H1 (cell line): ENCODE data around the gene SV2B. TPM values are rescaled to one million over a fixed set of nuclear protein-coding genes. Genes with fewer than 3 reads are reported as not detected.

ENCODE experiments used
- CTCF ChIA-PET: fragments of 300-600 bp; sonication (Branson Sonifier 250); formaldehyde crosslinking; loops from one replicate; lab custom pipeline; 2021; ENCODE audit not compliant: partially characterized antibody; lab: Charles Lee
- POLR2A ChIA-PET: fragments of 300-600 bp; sonication (Branson Sonifier 250); formaldehyde crosslinking; loops from one replicate; lab custom pipeline; 2021; ENCODE audit warnings: inconsistent platforms; ENCODE audit not compliant: partially characterized antibody; lab: Charles Lee
- DNase-seq, 2 experiments: peaks; one replicate each; pipeline versions ENCODE4 v3.0.0 to v3.0.0-alpha.2; 2010 to 2022; ENCODE audit warnings: low spot score in 2 of 2, low read depth in 1 of 2, mixed read lengths in 1 of 2
- FAIRE-seq: peaks from 2 replicates; lab custom pipeline; 2011; peaks lifted over from hg19 to GRCh38; lab: Jason Lieb, UNC
- H2AFZ ChIP-seq: 2 replicates; pipeline ENCODE4 v1.8.1; 2012; ENCODE audit warnings: low read length, inconsistent platforms
- H2AK5ac ChIP-seq: 2 replicates; pipeline ENCODE4 v1.6.1; 2013; ENCODE audit warnings: low read depth, low read length
- H2BK120ac ChIP-seq: replicated peaks from 2 replicates; pipeline ENCODE3; 2013; ENCODE audit warnings: low read depth, low read length, inconsistent platforms
- H2BK12ac ChIP-seq: 2 replicates; pipeline ENCODE4 v1.6.1; 2013; ENCODE audit warnings: low read depth, low read length
- H2BK15ac ChIP-seq: 2 replicates; pipeline ENCODE4 v1.6.1; 2013; ENCODE audit warnings: low read length
- H2BK20ac ChIP-seq: 2 replicates; pipeline ENCODE4 v1.6.1; 2013; ENCODE audit warnings: low read length
- H2BK5ac ChIP-seq: 2 replicates; pipeline ENCODE4 v1.6.1; 2013; ENCODE audit warnings: low read depth, low read length
- H3K14ac ChIP-seq: 2 replicates; pipeline ENCODE4 v1.6.1; 2013; ENCODE audit warnings: inconsistent platforms; ENCODE audit not compliant: insufficient read length
- H3K18ac ChIP-seq: 2 replicates; pipeline ENCODE4 v1.6.1; 2013; ENCODE audit warnings: low read length; ENCODE audit errors: extremely low read depth
- H3K23ac ChIP-seq: 2 replicates; pipeline ENCODE4 v1.6.1; 2013; ENCODE audit warnings: inconsistent platforms; ENCODE audit not compliant: insufficient read length
- H3K23me2 ChIP-seq: 2 replicates; pipeline ENCODE4 v1.6.1; 2013; ENCODE audit warnings: low read depth, low read length
- H3K27ac ChIP-seq: 2 replicates; pipeline ENCODE4 v1.6.1; 2011; ENCODE audit warnings: low read depth, low read length, inconsistent platforms
- H3K27me3 ChIP-seq, 4 experiments: replicated peaks in 1 of 4; 1 replicate in 1 of 4; 2 replicates in 3 of 4; pipeline versions ENCODE4 v1.6.1 to v1.8.1; 2011 to 2013; ENCODE audit warnings: low read length in 3 of 4, mild to moderate bottlenecking in 3 of 4, inconsistent platforms in 2 of 4, mixed read lengths in 2 of 4, moderate library complexity in 1 of 4; ENCODE audit not compliant: control insufficient read depth in 3 of 4, insufficient read depth in 3 of 4; ENCODE audit errors: extremely low read depth in 1 of 4
- H3K36me3 ChIP-seq, 4 experiments: 2 replicates each; pipeline versions ENCODE4 v1.6.1 to v1.8.1; 2011 to 2013; ENCODE audit warnings: mild to moderate bottlenecking in 4 of 4, low read length in 3 of 4, moderate library complexity in 2 of 4, control low read depth in 1 of 4, inconsistent platforms in 1 of 4; ENCODE audit not compliant: insufficient read depth in 4 of 4, control insufficient read depth in 2 of 4
- H3K4ac ChIP-seq: replicated peaks from 2 replicates; pipeline ENCODE3; 2013; ENCODE audit warnings: low read length, low read depth, mixed read lengths, inconsistent platforms; ENCODE audit not compliant: insufficient read length
- H3K4me1 ChIP-seq, 4 experiments: replicated peaks in 1 of 4; 1 replicate in 1 of 4; 2 replicates in 3 of 4; pipeline versions ENCODE4 v1.6.1 to v1.8.1; 2011 to 2013; ENCODE audit warnings: low read length in 3 of 4, inconsistent platforms in 2 of 4, mixed read lengths in 1 of 4; ENCODE audit not compliant: insufficient read depth in 4 of 4, control insufficient read depth in 3 of 4
- H3K4me2 ChIP-seq, 2 experiments: 2 replicates each; pipeline versions ENCODE4 v1.6.1 to v1.8.1; 2011 to 2013; ENCODE audit warnings: low read depth in 2 of 2, low read length in 2 of 2, control low read depth in 1 of 2, inconsistent platforms in 1 of 2, mild to moderate bottlenecking in 1 of 2; ENCODE audit not compliant: insufficient read depth in 1 of 2
- H3K4me3 ChIP-seq, 4 experiments: fragments of 200-600, 300-600 bp in 1 of 4; sonication (generic), shearing (Covaris generic), sonication (Bioruptor Twin) in 1 of 4; 2 replicates each; pipeline versions ENCODE4 v1.5.1 to v1.8.1; 2011 to 2016; ENCODE audit warnings: low read length in 4 of 4, low read depth in 3 of 4, control low read depth in 2 of 4, inconsistent platforms in 2 of 4, mild to moderate bottlenecking in 2 of 4, mixed read lengths in 1 of 4, moderate library complexity in 1 of 4; ENCODE audit not compliant: insufficient read depth in 2 of 4; ENCODE audit errors: extremely low read depth in 1 of 4
- H3K56ac ChIP-seq: replicated peaks from 2 replicates; pipeline ENCODE3; 2013; ENCODE audit warnings: low read depth, mild to moderate bottlenecking, mixed read lengths, low read length, inconsistent platforms; ENCODE audit not compliant: insufficient read length
- H3K79me1 ChIP-seq: 2 replicates; pipeline ENCODE4 v1.6.1; 2013; ENCODE audit warnings: low read depth, low read length, control low read depth
- H3K79me2 ChIP-seq, 2 experiments: 2 replicates each; pipeline versions ENCODE4 v1.6.1 to v1.8.1; 2012 to 2013; ENCODE audit warnings: low read length in 2 of 2, mild to moderate bottlenecking in 2 of 2, inconsistent platforms in 1 of 2; ENCODE audit not compliant: insufficient read depth in 2 of 2, control insufficient read depth in 1 of 2
- H3K9ac ChIP-seq, 4 experiments: replicated peaks in 1 of 4; 1 replicate in 1 of 4; 2 replicates in 3 of 4; pipeline versions ENCODE4 v1.6.1 to v1.8.1; 2011 to 2013; ENCODE audit warnings: low read depth in 3 of 4, low read length in 3 of 4, control low read depth in 2 of 4, mild to moderate bottlenecking in 2 of 4, moderate library complexity in 2 of 4, inconsistent platforms in 1 of 4; ENCODE audit errors: extremely low read depth in 1 of 4
- H3K9me3 ChIP-seq, 2 experiments: 2 replicates each; pipeline versions ENCODE4 v1.6.1 to v1.8.1; 2012 to 2013; ENCODE audit warnings: mild to moderate bottlenecking in 2 of 2, moderate library complexity in 2 of 2, control low read depth in 1 of 2, inconsistent platforms in 1 of 2, low read depth in 1 of 2, low read length in 1 of 2, mixed read lengths in 1 of 2; ENCODE audit not compliant: insufficient read depth in 2 of 2
- H4K20me1 ChIP-seq, 2 experiments: replicated peaks in 1 of 2; 2 replicates each; pipeline versions ENCODE3 to v1.8.1; 2011 to 2013; ENCODE audit warnings: inconsistent platforms in 2 of 2, low read length in 2 of 2, mild to moderate bottlenecking in 1 of 2; ENCODE audit not compliant: insufficient read depth in 2 of 2, control insufficient read depth in 1 of 2
- H4K5ac ChIP-seq: 2 replicates; pipeline ENCODE4 v1.6.1; 2013; ENCODE audit warnings: low read length, low read depth, mixed read lengths, inconsistent platforms; ENCODE audit not compliant: insufficient read length
- H4K8ac ChIP-seq: 2 replicates; pipeline ENCODE4 v1.8.0; 2013; ENCODE audit warnings: mild to moderate bottlenecking, moderate library complexity, low read length, inconsistent platforms; ENCODE audit not compliant: insufficient read depth; ENCODE audit errors: extremely low read depth
- H4K91ac ChIP-seq: replicated peaks from 2 replicates; pipeline ENCODE3; 2013; ENCODE audit warnings: low read length, mixed read lengths, inconsistent platforms; ENCODE audit not compliant: insufficient read length
- ASH2L ChIP-seq: fragments of 200-600, 300-600 bp; sonication (generic); IDR thresholded peaks from one replicate; pipeline ENCODE4 v1.7.1; 2017; ENCODE audit warnings: low read length
- FOSL1 ChIP-seq: IDR thresholded peaks from 2 replicates; pipeline ENCODE4 v1.6.1; 2011; ENCODE audit warnings: mild to moderate bottlenecking, low read depth, low read length, moderate library complexity; ENCODE audit not compliant: insufficient read depth
- GTF2F1 ChIP-seq: IDR thresholded peaks from 2 replicates; pipeline ENCODE4 v1.6.1; 2012; ENCODE audit warnings: low read depth, low read length, improper control_type of control experiment, borderline replicate concordance
- HDAC2 ChIP-seq, 2 experiments: fragments of 300-600 bp in 1 of 2; sonication (generic) in 1 of 2; IDR thresholded peaks; 2 replicates each; pipeline ENCODE4 v1.6.1; 2011 to 2012; ENCODE audit warnings: low read depth in 2 of 2, low read length in 2 of 2, mild to moderate bottlenecking in 2 of 2, moderate library complexity in 2 of 2, borderline replicate concordance in 1 of 2, inconsistent platforms in 1 of 2
- JUND ChIP-seq: IDR thresholded peaks from 2 replicates; pipeline ENCODE4 v1.6.1; 2011; ENCODE audit warnings: mild to moderate bottlenecking, improper control_type of control experiment, low read length
- NRF1 ChIP-seq: IDR thresholded peaks from 2 replicates; pipeline ENCODE4 v1.6.1; 2011; ENCODE audit warnings: mild to moderate bottlenecking, low read depth, low read length, improper control_type of control experiment
- PHF8 ChIP-seq: fragments of 200-600 bp; sonication (generic); conservative IDR thresholded peaks from 2 replicates; pipeline ENCODE4 v1.7.1; 2012; ENCODE audit warnings: low read depth, mild to moderate bottlenecking, inconsistent platforms, low read length, moderate library complexity
- RAD21 ChIP-seq, 2 experiments: IDR thresholded peaks in 1 of 2; conservative IDR thresholded peaks in 1 of 2; 2 replicates each; pipeline ENCODE4 v1.6.1; 2011; ENCODE audit warnings: low read depth in 2 of 2, low read length in 2 of 2, improper control_type of control experiment in 1 of 2, inconsistent platforms in 1 of 2, mild to moderate bottlenecking in 1 of 2, moderate library complexity in 1 of 2
- SP1 ChIP-seq: IDR thresholded peaks from 2 replicates; pipeline ENCODE4 v1.6.1; 2011; ENCODE audit warnings: low read depth, low read length
- SUZ12 ChIP-seq: fragments of 200-600 bp; sonication (generic); IDR thresholded peaks from 2 replicates; pipeline ENCODE4 v1.6.1; 2012; ENCODE audit warnings: mild to moderate bottlenecking, inconsistent platforms, low read length, moderate library complexity, mixed read lengths
- TAF7 ChIP-seq: optimal IDR thresholded peaks from 2 replicates; pipeline ENCODE3; 2011; ENCODE audit warnings: low read depth, mild to moderate bottlenecking, inconsistent platforms, low read length, moderate library complexity, borderline replicate concordance
- TBP ChIP-seq: IDR thresholded peaks from 2 replicates; pipeline ENCODE4 v1.6.1; 2011; ENCODE audit warnings: low read depth, low read length, improper control_type of control experiment
- WGBS, 2 experiments: shearing (Covaris generic) in 1 of 2; methylation state at CpG; one replicate each; pipeline versions ENCODE4 v1.1.6 to v1.1.7; 2013 to 2015; ENCODE audit warnings: low lambda C conversion rate in 2 of 2, mixed read lengths in 2 of 2, inconsistent platforms in 1 of 2, low coverage in 1 of 2, missing lambda C conversion rate in 1 of 2; ENCODE audit not compliant: insufficient replicate concordance in 2 of 2, insufficient coverage in 1 of 2, insufficient read length in 1 of 2; ENCODE audit errors: extremely low coverage in 1 of 2, missing lambda C conversion rate in 1 of 2; 5-methylcytosine and 5-hydroxymethylcytosine counted together
- polyA plus RNA-seq, 7 experiments: library from polyadenylated mRNA; depleted of rRNA in 3 of 7; stranded (reverse) in 5 of 7; unstranded in 2 of 7; fragments of >200 nt in 5 of 7; fragments of 200-250 nt in 2 of 7; gene quantifications; 1 replicate in 5 of 7; 2 replicates in 1 of 7; 4 replicates in 1 of 7; pipeline versions ENCODE4 v1.2.1 to v1.2.3, GENCODE V29; 2011 to 2013; ENCODE audit warnings: missing spikeins in 2 of 7, mixed read lengths in 2 of 7
- total RNA-seq: library from RNA; stranded (reverse); fragmentation: NEBNext Ultra II Directional; extraction: Animal tissue kit (Norgen Biotek cat#: 25700); gene quantifications from 2 replicates; pipeline ENCODE4 v1.2.1, GENCODE V29; 2021
- TF ChIP-seq, protein P1 (sequence below): IDR thresholded peaks from 2 replicates; pipeline ENCODE4 v1.6.1; 2012; ENCODE audit warnings: inconsistent platforms

SV2B gene
- total and polyA plus RNA-seq, 2 of the 8 experiments (the other 6 are each of a cell fraction or from before 2014, with no cell fraction given), result 0.09 to 0.20 TPM

DNA sequence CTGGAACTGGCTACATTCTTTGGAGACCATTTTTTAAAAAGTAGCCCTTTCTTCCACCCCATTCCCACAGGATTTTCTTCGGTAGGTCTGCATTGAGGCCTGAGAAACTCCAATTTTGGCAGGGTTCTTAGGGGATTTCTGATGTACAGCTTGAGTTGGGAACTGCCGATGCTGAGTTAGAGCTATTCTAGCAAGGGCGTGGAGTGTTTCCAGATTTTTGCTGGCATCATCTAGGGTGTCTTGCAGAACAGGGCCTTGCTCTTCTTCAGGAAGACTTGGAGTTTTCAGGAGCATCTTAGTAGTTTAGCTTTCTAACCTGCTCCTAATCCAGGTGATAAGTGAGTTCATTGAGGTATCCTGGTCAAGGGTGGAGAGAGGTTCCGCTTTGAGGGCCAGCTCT, 41.0 kb downstream of the SV2B start:
- 88% methylated on average over 4 of the region's 4 CpGs; no CpG with 5 or more reads in 1 of the 2 experiments for WGBS, 2 experiments
- no peak overlapping the region for H2BK20ac ChIP-seq
- TF ChIP-seq, protein P1, sequence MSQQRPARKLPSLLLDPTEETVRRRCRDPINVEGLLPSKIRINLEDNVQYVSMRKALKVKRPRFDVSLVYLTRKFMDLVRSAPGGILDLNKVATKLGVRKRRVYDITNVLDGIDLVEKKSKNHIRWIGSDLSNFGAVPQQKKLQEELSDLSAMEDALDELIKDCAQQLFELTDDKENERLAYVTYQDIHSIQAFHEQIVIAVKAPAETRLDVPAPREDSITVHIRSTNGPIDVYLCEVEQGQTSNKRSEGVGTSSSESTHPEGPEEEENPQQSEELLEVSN, result no peak
- no peak for TF ChIP-seq GTF2F1
- no peak for TF ChIP-seq RAD21 (IDR thresholded peaks at IDR 0.05 in 1 of 2, conservative IDR thresholded peaks at IDR 0.05 in 1 of 2; ENCODE audit: low read depth in 2 of 2, low read length in 2 of 2)
- TF ChIP-seq JUND, result no peak
- TF ChIP-seq SP1, result no peak
- TF ChIP-seq TAF7, result no peak
- no peak for TF ChIP-seq SUZ12
- TF ChIP-seq TBP, result no peak
- TF ChIP-seq FOSL1, result no peak
- no peak for TF ChIP-seq ASH2L
- no peak for TF ChIP-seq PHF8
- no peak for TF ChIP-seq NRF1
- TF ChIP-seq HDAC2 (IDR thresholded peaks at IDR 0.05; ENCODE audit: borderline replicate concordance in 1 of 2, low read depth in 2 of 2, low read length in 2 of 2), result no peak

More for the DNA sequence above, 41.0 kb downstream of the SV2B start:
- Histone ChIP-seq H3K4ac (no peak overlapping the region), H2AK5ac (no peak overlapping the region), H4K91ac (no peak overlapping the region), H2BK15ac (no peak overlapping the region), H3K14ac (no peak overlapping the region), H3K4me1 (peaks cover 0 to 3% (median 0%) of the 10 kb centered on the region in 4 experiments; a peak in 1 of 7 replicates), H3K79me2 (no peaks in the 10 kb centered on the region), H4K8ac (no peak overlapping the region), H3K9me3 (0 out of 4 replicates have a peak, but pooled peaks cover 0 to 2% of the 10 kb centered on the region in 2 experiments), H2BK120ac (no peak overlapping the region), H3K27ac (no peak overlapping the region), H3K4me2 (no peak overlapping the region), H3K56ac (no peak overlapping the region), H3K9ac (no peak overlapping the region), H4K20me1 (no peaks in the 10 kb centered on the region), H3K23ac (no peak overlapping the region), H3K36me3 (no peaks in the 10 kb centered on the region), H3K18ac (no peak overlapping the region), H2BK12ac (no peak overlapping the region), H4K5ac (no peak overlapping the region), H2BK5ac (no peak overlapping the region), H3K23me2 (no peaks in the 10 kb centered on the region; the same call in 1 of the 2 replicates), H2AFZ (no peak overlapping the region), H3K79me1 (no peaks in the 10 kb centered on the region), H3K4me3 (no peak overlapping the region), H3K27me3 (no peaks in the 10 kb centered on the region)
- DNase-seq (no peak), FAIRE-seq (no peak)
- ChIA-PET CTCF (interaction anchor here (0.6 to 3.7 kb wide), 21 partner anchors 10 to 558 kb away, joined by 3 to 30 read pairs (median 3); no protein-coding TSS in a partner anchor), POLR2A (interaction anchor here (1.1 to 2.0 kb wide), 2 partner anchors 41 to 111 kb away, joined by 3 to 5 read pairs; partner anchors contain the start of gene SV2B)
